ENCODE data around the gene NAALADL2.
"Not testable (repeated sequence)": the region's sequence is repeated elsewhere in the genome, so short reads cannot be mapped to it uniquely, and the experiment has no call there.

The NAALADL2 gene

GRCh38 chr3:175215833-175216232 is 356.7 kb downstream of the NAALADL2 start:
- DNase-seq = no peak

- no peak for DNase-seq
These were observed 363.2 kb downstream of the NAALADL2 start for GRCh38 chr3:175222356-175222755.

DNA sequence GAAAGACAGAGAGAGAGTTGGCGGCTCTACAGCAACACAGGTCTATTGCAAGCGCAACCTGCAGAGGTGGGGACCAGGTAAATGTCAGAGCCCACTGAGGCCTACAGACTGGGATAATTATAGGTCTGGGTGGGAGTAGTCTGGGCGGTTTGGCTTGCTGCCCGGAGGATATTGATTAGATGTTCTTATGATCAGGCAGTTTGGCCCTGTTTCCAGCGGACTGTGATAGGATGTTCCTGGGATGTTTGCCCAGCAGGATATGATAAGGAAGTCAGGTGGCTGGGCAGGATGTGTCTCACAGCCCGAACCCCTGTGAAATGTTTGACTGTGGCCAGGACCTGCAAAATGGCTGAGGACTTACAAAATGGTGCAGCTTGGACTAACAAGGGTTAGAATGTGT is 364.9 kb downstream of the NAALADL2 start:
- no peak for DNase-seq

DNA sequence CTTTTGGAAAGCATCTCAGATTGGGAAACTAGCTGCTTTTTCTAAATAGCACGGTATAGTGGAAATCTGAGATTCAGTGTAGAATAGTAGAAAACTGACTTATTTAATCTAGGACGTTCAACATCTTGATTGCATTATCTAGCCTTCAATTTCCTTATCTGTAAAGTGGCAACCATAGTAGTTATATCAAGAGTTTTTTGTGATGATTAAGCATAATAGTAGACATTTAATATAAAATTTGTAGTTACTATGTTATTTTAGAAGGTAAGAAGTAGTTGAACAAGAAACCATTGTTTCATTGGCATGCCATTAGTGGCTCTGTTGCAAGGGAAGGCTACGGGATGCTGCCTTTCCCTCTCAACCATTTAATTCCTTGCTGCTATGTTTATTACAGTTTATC is 367.3 kb downstream of the NAALADL2 start:
- DNase-seq = no peak

DNA sequence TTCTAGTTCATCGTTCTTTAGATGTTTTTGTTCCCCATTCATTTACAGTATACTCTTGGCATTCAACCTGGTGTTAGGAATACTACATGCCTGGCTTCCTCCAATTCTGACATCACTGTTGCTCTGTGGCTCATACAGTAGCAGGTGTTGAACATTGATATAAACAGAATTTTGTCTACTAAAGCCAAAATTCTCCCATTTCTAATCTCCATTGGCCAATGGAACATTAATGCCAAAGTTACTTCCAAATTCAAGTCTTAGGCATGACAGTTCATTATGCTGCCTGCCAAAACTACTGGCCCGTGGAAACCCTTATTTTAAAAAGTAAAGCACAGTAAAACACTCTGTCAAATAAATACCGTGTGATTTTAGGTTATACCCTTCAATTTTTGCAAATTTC is 368.0 kb downstream of the NAALADL2 start:
- no peak for DNase-seq

- no peak for DNase-seq
These were observed 375.1 kb downstream of the NAALADL2 start for GRCh38 chr3:175233957-175234940.

DNA sequence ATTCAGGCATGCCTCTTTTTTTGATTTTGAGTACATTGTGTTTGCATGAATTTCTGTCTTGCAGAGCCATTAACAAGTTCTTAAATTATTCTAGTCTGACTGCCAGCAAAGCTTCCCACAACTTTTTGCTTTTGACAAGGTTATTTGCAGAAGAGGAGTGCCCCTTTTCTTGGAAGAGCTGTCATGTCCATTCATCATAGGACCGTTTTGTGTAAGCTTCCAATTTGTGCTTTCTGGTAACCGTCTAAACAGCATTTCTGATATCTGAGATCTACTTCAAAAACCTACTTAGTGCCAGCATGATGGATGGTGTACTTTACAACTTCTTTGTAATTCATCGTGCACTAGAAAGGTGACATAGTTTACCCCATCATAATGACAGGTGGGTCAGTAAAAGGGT is 379.7 kb downstream of the NAALADL2 start:
- no peak for DNase-seq

DNA sequence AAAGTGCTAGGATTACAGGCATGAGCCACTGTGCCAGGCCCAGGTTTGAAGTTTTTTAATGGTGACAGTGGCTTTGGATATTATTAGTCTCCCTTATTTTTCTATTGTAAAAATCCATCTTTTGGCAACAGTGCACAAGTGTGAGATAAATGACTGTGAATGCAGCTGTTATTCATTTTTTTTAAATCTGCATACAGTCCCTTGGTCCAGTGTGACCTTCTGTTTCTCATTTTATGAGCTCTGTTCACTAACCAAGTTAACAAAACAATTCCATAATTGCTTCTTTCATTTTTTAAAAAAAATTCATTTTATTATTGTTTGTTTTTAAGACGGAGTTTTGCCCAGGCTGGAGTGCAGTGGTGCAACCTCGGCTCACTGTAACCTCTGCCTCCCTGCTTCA is 381.8 kb downstream of the NAALADL2 start:
- DNase-seq = no peak

DNA sequence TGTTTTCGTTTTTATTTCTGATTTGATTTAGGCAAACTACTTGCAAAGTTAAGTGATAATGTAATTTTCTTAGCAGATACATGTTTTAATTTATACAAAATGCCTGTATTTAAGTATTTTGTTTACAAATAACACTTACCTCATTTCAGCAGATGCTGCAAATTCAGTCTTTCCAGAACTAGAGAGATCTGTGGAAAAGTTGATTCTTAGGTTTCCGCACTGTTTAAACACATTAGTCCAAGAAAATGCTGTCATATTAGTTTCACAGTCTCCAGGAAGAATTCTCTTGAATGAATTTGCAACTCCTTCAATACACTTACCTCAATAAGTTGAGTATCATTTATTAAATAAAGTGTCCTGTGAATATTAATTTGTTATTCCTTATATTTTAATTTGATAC is 383.1 kb downstream of the NAALADL2 start:
- DNase-seq = no peak

GRCh38 chr3:175246234-175246633 is 387.1 kb downstream of the NAALADL2 start:
- no peak for DNase-seq

- no peak for DNase-seq
These were observed 387.6 kb downstream of the NAALADL2 start for GRCh38 chr3:175246766-175247165.

GRCh38 chr3:175247629-175248028 is 388.5 kb downstream of the NAALADL2 start:
- no peak for DNase-seq

DNA sequence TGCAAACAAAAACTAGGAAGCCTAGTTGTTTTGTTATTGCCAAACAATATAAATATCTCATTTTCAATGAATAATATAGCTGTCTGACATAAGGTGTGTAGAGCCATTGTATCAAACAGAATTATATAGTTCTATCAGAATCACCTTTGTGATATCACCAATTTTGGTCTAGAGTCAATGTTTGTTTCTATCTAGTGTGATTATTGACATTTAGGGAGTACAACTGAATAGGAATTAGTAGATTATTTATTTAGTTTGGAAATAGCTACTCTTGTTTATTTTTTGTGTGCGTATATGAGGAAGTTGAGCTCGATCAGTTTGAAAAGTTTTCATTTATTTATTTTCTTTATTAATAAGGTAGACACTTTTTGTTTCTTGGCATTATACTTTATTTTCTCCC is 389.7 kb downstream of the NAALADL2 start:
- no peak for DNase-seq

DNA sequence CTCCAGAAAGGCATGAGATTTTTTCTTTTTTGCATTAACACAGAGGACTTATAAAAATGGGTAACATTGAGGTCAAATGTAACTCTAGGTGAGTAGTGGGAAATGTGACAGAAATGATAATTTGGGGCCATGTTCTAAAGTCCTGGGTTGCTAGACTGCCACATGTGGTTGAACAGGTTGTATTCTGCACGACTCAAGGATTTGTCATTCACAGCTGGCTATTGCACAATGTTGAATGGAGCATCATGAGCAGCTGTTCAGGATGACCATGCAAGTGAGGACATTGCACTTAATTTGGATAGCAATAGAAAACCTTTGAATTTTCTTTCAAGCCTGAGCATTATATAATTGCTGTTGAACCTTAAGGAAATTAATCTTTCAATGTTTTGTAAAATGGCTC is 396.6 kb downstream of the NAALADL2 start:
- DNase-seq = no peak

DNA sequence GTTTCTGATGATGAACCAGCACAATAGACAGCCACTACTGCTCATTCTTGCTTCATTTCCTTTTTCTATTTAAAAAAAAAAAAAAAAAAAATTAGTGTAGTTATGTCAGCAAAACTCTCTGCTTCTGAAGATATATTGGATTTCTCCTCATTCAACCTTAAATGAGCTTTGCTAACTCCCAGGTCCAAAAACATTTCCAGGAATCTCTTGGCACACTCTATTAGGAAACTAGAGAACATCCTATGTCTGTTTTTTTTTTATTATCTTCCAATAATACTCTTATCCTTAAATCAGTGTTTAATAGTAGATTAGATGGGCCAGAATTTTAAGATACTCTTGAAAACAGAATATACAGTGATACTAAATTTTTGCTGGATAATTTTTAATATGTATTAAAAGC is 398.0 kb downstream of the NAALADL2 start:
- DNase-seq = no peak

- DNase-seq = no peak
These were observed 399.6 kb downstream of the NAALADL2 start for GRCh38 chr3:175258763-175259162.

DNA sequence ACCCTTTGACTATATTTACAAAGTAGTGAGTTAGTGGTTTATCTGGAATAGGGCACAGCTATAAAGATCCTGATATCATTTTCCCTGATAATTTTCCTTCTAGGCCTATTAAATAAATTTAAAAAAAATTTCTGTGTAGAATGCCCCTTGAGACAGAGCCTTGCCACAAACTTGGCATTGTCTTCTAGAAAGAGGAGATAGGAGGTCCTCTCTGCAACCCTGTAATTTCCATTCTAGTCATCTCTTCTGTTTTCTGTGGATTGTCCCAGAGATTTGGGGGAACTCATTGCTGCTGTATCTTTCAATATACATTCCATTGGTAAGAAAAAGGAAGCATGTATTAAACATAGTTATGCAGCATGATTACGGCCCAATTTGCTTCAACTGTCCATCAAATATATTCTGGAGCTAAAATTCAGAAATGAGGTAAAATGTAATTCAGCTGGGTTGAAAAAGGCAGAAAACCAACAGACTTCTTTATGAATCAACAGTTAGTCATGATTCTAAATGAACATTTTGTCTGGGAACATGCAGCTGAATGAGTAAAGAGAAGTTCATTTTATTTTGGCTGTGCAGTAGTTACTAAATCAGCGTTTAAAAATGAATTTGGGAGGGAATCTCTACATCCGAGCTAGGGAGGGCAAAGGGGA is 401.1 kb downstream of the NAALADL2 start:
- no peak for DNase-seq

- no peak for DNase-seq
These were observed 407.3 kb downstream of the NAALADL2 start for GRCh38 chr3:175266478-175266877.

GRCh38 chr3:175267121-175267531 is 408.0 kb downstream of the NAALADL2 start:
- no peak for DNase-seq

DNA sequence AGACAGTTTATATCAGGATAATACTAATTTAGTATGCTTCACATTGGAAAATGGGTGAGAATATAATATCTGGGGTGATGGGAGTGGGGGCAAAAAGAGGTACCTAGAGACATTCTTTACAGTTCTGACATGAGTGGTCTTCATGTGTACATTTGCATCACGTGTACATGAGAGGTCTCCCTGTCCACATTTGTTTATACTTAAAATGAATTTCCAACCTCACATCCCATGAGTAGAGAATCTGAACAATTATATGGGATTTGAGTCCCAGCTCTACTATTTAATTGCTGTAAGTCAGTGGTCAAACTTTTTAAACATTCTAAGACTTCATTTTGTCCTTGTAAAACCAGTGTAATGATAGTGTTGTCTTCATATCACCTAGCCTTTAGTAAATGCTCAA is 408.4 kb downstream of the NAALADL2 start:
- DNase-seq = no peak

DNA sequence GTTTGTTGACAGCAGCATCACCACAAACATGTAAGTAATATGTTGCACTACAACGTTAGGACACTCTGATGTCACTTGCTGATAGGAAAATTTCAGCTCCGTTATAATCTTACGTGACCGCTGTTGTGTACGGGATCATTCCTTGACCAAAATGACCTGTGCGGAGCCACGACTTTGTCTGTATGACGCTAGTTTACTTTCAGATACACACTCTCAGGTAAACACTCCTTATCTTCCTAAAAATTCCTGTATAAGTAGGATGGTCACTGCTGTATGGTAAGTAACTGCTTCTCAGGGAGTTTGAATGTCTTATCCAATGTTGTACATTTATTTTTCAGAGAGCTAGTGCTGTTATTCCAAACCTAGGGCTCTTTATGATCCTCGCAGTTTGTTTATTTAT is 410.3 kb downstream of the NAALADL2 start:
- DNase-seq = no peak

- DNase-seq = no peak
These were observed 411.2 kb downstream of the NAALADL2 start for GRCh38 chr3:175270198-175270837.

DNA sequence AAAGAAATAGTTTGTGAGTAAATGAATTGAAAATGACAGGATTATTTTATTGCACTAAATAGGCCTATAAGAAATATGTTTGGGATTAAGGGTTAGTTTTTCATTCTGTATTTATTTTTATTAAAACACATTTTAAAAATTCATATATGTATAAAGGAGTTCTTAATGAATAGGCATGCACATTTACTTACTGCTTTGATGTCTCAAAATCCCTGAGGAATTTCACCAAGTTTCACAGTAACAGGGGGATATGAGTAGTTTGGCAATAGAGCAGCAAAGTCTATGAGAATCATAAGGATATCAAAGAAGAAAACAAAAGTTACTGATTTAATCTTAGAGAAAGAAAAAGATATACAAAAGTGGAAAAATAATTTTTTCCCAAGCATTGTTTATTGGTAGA is 411.7 kb downstream of the NAALADL2 start:
- no peak for DNase-seq

- not testable (repeated sequence) for DNase-seq
These were observed 412.3 kb downstream of the NAALADL2 start for GRCh38 chr3:175271465-175271864.
